ENCODE results near the gene BRSK1. TPM values are rescaled to one million over a fixed set of nuclear protein-coding genes. Genes with fewer than 3 reads are reported as not detected.

The BRSK1 gene
- total RNA-seq, 1 donor from 2014 or later: 15.9 TPM

Small RNAs within 50 kb of the gene (microRNA-seq; reads per million reads assigned to microRNA genes)
- gene MIR6802 (ENCODE audit: borderline number of aligned reads) (not detected), gene MIR6803 (ENCODE audit: borderline number of aligned reads) (2.8 reads per million)

Other genes starting within 250 kb of the BRSK1 start
- 0.51 TPM in 1 of 3 replicates, not detected in the others for gene GP6, start 245.7 kb upstream of the BRSK1 start, total RNA-seq
- gene RDH13, start 220.8 kb upstream of the BRSK1 start, total RNA-seq: 9.7 to 13.7 TPM (median 11.1 TPM) in 3 replicates
- 4.1 to 7.9 TPM (median 6.8 TPM) in 3 replicates for gene EPS8L1, start 208.1 kb upstream of the BRSK1 start, total RNA-seq
- gene PPP1R12C, start 166.4 kb upstream of the BRSK1 start, total RNA-seq: 86.1 to 111 TPM (median 103 TPM) in 3 replicates
- 0.62 TPM in 1 of 3 replicates, not detected in the others for gene TNNT1, start 134.8 kb upstream of the BRSK1 start, total RNA-seq
- gene TNNI3, start 126.3 kb upstream of the BRSK1 start, total RNA-seq: not detected in 3 replicates
- 0.90 to 2.2 TPM (median 1.3 TPM) in 3 replicates for gene DNAAF3, start 117.4 kb upstream of the BRSK1 start, total RNA-seq
- 0.80 TPM in 1 of 3 replicates, not detected in the others for gene SYT5, start 103.7 kb upstream of the BRSK1 start, total RNA-seq
- gene PTPRH, start 74.5 kb upstream of the BRSK1 start, total RNA-seq: 0.42 to 0.54 TPM in 2 of 3 replicates, not detected in the other
- gene TMEM86B, start 55.2 kb upstream of the BRSK1 start, total RNA-seq: 1.4 to 1.5 TPM (median 1.4 TPM) in 3 replicates
- 47.6 to 58.4 TPM (median 49.9 TPM) in 3 replicates for gene PPP6R1, start 25.0 kb upstream of the BRSK1 start, total RNA-seq
- 22.7 to 30.3 TPM (median 24.2 TPM) in 3 replicates for gene HSPBP1, start 3.9 kb upstream of the BRSK1 start, total RNA-seq
- gene TMEM150B, start 41.3 kb downstream of the BRSK1 start, total RNA-seq: not detected in 3 replicates
- gene KMT5C, start 55.9 kb downstream of the BRSK1 start, total RNA-seq: 9.5 to 14.6 TPM (median 9.7 TPM) in 3 replicates
- gene COX6B2, start 70.7 kb downstream of the BRSK1 start, total RNA-seq: 0.17 to 0.23 TPM in 2 of 3 replicates, not detected in the other
- gene GARIN5B, start 79.3 kb downstream of the BRSK1 start, total RNA-seq: not detected in 3 replicates
- 2.8 to 3.7 TPM (median 3.1 TPM) in 3 replicates for gene IL11, start 86.5 kb downstream of the BRSK1 start, total RNA-seq
- gene TMEM190, start 92.8 kb downstream of the BRSK1 start, total RNA-seq: 0.52 to 1.0 TPM in 2 of 3 replicates, not detected in the other
- 0.59 to 1.0 TPM (median 0.85 TPM) in 3 replicates for gene TMEM238, start 100.3 kb downstream of the BRSK1 start, total RNA-seq
- gene RPL28, start 101.9 kb downstream of the BRSK1 start, total RNA-seq: 1,343 to 1,376 TPM (median 1,346 TPM) in 3 replicates
- gene UBE2S, start 123.8 kb downstream of the BRSK1 start, total RNA-seq: 60.0 to 79.7 TPM (median 78.6 TPM) in 3 replicates
- gene SHISA7, start 159.3 kb downstream of the BRSK1 start, total RNA-seq: not detected in 3 replicates
- 39.8 to 47.2 TPM (median 39.8 TPM) in 3 replicates for gene ISOC2, start 177.6 kb downstream of the BRSK1 start, total RNA-seq
- gene C19orf85, start 180.8 kb downstream of the BRSK1 start, total RNA-seq: not detected in 3 replicates
- 9.1 to 9.7 TPM (median 9.4 TPM) in 3 replicates for gene ZNF628, start 192.6 kb downstream of the BRSK1 start, total RNA-seq
- gene NAT14, start 201.2 kb downstream of the BRSK1 start, total RNA-seq: 32.1 to 50.0 TPM (median 33.1 TPM) in 3 replicates
- 33.6 to 50.0 TPM (median 34.5 TPM) in 3 replicates for gene SSC5D, start 204.4 kb downstream of the BRSK1 start, total RNA-seq

Measured in chondrocyte (in vitro differentiated cells).